HG02870 (cell line): ENCODE results near the gene DDX50.
"Not testable (repeated sequence)": the region's sequence is repeated elsewhere in the genome, so short reads cannot be mapped to it uniquely, and the experiment has no call there.

Source experiments
- ATAC-seq: cut with Tn5 transposase; IDR thresholded peaks from one replicate; pipeline ENCODE4 v1.9.1; 2021; ENCODE audit warnings: mild to moderate bottlenecking, moderate library complexity; ENCODE audit not compliant: unreplicated experiment

Gene DDX50

GRCh38 chr10:68900427-68901104 lies 549 bp upstream of the DDX50 start:
- no peak for ATAC-seq

GRCh38 chr10:68902382-68902781 lies 1.3 kb downstream of the DDX50 start:
- ATAC-seq = no peak

GRCh38 chr10:68924593-68924992 lies 23.5 kb downstream of the DDX50 start:
- ATAC-seq = no peak

GRCh38 chr10:68925489-68925888 lies 24.4 kb downstream of the DDX50 start:
- ATAC-seq = no peak

GRCh38 chr10:68929157-68929556 lies 28.0 kb downstream of the DDX50 start:
- not testable (repeated sequence) for ATAC-seq

GRCh38 chr10:68929888-68930287 lies 28.8 kb downstream of the DDX50 start:
- not testable (repeated sequence) for ATAC-seq

- not testable (repeated sequence) for ATAC-seq
Observed at GRCh38 chr10:68932860-68933259, 31.7 kb downstream of the DDX50 start.

- ATAC-seq = no peak
Observed at GRCh38 chr10:68934994-68935393, 33.9 kb downstream of the DDX50 start.

GRCh38 chr10:68938117-68938516 lies 37.0 kb downstream of the DDX50 start:
- ATAC-seq = no peak

- ATAC-seq = no peak
Observed at GRCh38 chr10:68938884-68939283, 37.8 kb downstream of the DDX50 start.

GRCh38 chr10:68940917-68941316 lies 39.8 kb downstream of the DDX50 start:
- ATAC-seq = not testable (repeated sequence)

GRCh38 chr10:68950598-68950997 lies 49.5 kb downstream of the DDX50 start:
- no peak for ATAC-seq

- no peak for ATAC-seq
Observed at GRCh38 chr10:68954904-68955303, 53.8 kb downstream of the DDX50 start.

GRCh38 chr10:68955355-68955831 lies 54.3 kb downstream of the DDX50 start:
- peak; percentile 5 for ATAC-seq

- ATAC-seq = peak; percentile 83
Observed at GRCh38 chr10:68955832-68956532, 54.9 kb downstream of the DDX50 start, which contains the start of gene DDX21. TSS of gene DDX21 (plus strand) at chr10:68956170. CDS start at chr10:68956226, 56 bp downstream.

- ATAC-seq = no peak
Observed at GRCh38 chr10:68957284-68957615, 56.1 kb downstream of the DDX50 start.

GRCh38 chr10:68957654-68958053 lies 56.5 kb downstream of the DDX50 start:
- ATAC-seq = no peak

- no peak for ATAC-seq
Observed at GRCh38 chr10:68959695-68960527, 58.8 kb downstream of the DDX50 start.

- ATAC-seq = no peak
Observed at GRCh38 chr10:68963151-68963550, 62.0 kb downstream of the DDX50 start.

- no peak for ATAC-seq
Observed at GRCh38 chr10:68973975-68974374, 72.9 kb downstream of the DDX50 start.

GRCh38 chr10:68975936-68976473 lies 74.9 kb downstream of the DDX50 start:
- not testable (repeated sequence) for ATAC-seq
